Liver (tissue), 3 donors: Measurements from ENCODE around the gene SASH1.

Experiments used
- CTCF ChIP-seq: fragments of 150-350 bp; IDR thresholded peaks from 2 replicates; pipeline ENCODE4 v1.5.1; 2017; ENCODE audit warnings: improper control_type of control experiment, low read depth, low read length; ENCODE audit not compliant: missing input control
- FOXA1 ChIP-seq: IDR thresholded peaks from 2 replicates; pipeline ENCODE4 v1.6.1; 2016; ENCODE audit warnings: antibody characterized with exemption
- JUND ChIP-seq, 2 donors: IDR thresholded peaks; 2 replicates each; pipeline ENCODE4 v1.6.1; 2016; ENCODE audit warnings: antibody characterized with exemption in 2 of 2
- RAD21 ChIP-seq, 2 donors: IDR thresholded peaks; 2 replicates each; pipeline ENCODE4 v1.6.1; 2016; ENCODE audit warnings: antibody characterized with exemption in 2 of 2, mild to moderate bottlenecking in 2 of 2
- RXRA ChIP-seq, 2 donors: IDR thresholded peaks; 2 replicates each; pipeline ENCODE4 v1.6.1; 2017 to 2018; ENCODE audit warnings: antibody characterized with exemption in 2 of 2, mild to moderate bottlenecking in 1 of 2
- SP1 ChIP-seq: IDR thresholded peaks from 2 replicates; pipeline ENCODE4 v1.6.1; 2018; ENCODE audit warnings: antibody characterized with exemption, mild to moderate bottlenecking
- TAF1 ChIP-seq: conservative IDR thresholded peaks from 2 replicates; pipeline ENCODE4 v1.6.1; 2016; ENCODE audit warnings: antibody characterized with exemption, mild to moderate bottlenecking
- YY1 ChIP-seq: IDR thresholded peaks from 2 replicates; pipeline ENCODE4 v1.6.1; 2016; ENCODE audit warnings: antibody characterized with exemption, mild to moderate bottlenecking
- TF ChIP-seq, protein P1 (sequence below): IDR thresholded peaks from 2 replicates; pipeline ENCODE4 v1.6.1; 2016; ENCODE audit warnings: antibody characterized with exemption
- TF ChIP-seq, protein P2 (sequence below): IDR thresholded peaks from 2 replicates; pipeline ENCODE4 v1.6.1; 2016; ENCODE audit warnings: antibody characterized with exemption, mild to moderate bottlenecking
- donor health status: healthy.
- donor health status: healthy.

- TF ChIP-seq, protein P1, sequence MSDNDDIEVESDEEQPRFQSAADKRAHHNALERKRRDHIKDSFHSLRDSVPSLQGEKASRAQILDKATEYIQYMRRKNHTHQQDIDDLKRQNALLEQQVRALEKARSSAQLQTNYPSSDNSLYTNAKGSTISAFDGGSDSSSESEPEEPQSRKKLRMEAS = no peak
- TF ChIP-seq RAD21 (IDR thresholded peaks at IDR 0.05) (no peak), SP1 (no peak), CTCF (no peak), YY1 (no peak), JUND (IDR thresholded peaks at IDR 0.05) (no peak), RXRA (IDR thresholded peaks at IDR 0.05) (no peak), TAF1 (no peak), FOXA1 (no peak)
- TF ChIP-seq, protein P2, sequence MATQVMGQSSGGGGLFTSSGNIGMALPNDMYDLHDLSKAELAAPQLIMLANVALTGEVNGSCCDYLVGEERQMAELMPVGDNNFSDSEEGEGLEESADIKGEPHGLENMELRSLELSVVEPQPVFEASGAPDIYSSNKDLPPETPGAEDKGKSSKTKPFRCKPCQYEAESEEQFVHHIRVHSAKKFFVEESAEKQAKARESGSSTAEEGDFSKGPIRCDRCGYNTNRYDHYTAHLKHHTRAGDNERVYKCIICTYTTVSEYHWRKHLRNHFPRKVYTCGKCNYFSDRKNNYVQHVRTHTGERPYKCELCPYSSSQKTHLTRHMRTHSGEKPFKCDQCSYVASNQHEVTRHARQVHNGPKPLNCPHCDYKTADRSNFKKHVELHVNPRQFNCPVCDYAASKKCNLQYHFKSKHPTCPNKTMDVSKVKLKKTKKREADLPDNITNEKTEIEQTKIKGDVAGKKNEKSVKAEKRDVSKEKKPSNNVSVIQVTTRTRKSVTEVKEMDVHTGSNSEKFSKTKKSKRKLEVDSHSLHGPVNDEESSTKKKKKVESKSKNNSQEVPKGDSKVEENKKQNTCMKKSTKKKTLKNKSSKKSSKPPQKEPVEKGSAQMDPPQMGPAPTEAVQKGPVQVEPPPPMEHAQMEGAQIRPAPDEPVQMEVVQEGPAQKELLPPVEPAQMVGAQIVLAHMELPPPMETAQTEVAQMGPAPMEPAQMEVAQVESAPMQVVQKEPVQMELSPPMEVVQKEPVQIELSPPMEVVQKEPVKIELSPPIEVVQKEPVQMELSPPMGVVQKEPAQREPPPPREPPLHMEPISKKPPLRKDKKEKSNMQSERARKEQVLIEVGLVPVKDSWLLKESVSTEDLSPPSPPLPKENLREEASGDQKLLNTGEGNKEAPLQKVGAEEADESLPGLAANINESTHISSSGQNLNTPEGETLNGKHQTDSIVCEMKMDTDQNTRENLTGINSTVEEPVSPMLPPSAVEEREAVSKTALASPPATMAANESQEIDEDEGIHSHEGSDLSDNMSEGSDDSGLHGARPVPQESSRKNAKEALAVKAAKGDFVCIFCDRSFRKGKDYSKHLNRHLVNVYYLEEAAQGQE = no peak
Observed at GRCh38 chr6:148495029-148495428, 152.4 kb downstream of the SASH1 start.
